Heart left ventricle (tissue), 13 donors: Measurements from ENCODE around the gene ZNF287.

Experiments
- CTCF ChIP-seq, 12 donors: fragments of 200-600 bp; sonication (generic) in 4 of 12; IDR thresholded peaks; one replicate each; pipeline versions ENCODE4 v1.5.0 to v1.8.0; 2018 to 2022; ENCODE audit warnings: antibody characterized with exemption in 12 of 12, mild to moderate bottlenecking in 5 of 12
- POLR2A ChIP-seq, 2 donors: fragments of 450-650 bp; IDR thresholded peaks; one replicate each; pipeline ENCODE4 v1.6.1; 2017; ENCODE audit warnings: antibody characterized with exemption in 2 of 2, mild to moderate bottlenecking in 2 of 2, moderate library complexity in 2 of 2
- donor health status: ischemic (EF 13 %, LVEDD 7.1; RV severe dilation, severe dysfunction).
- donor health status: DM: no; HTN: yes; CAD: no.
- donor health status: DM: no; HTN: no; CAD: no.
- donor health status: ischemic (EF 25% LVEDD 6.9; RV normal size, moderate dysfunction).
- donor health status: ischemic (EF 25% LVEDD 5.7; RV mildly dilated, moderate dysfunction).
- donor health status: ischemic (EF 35%, LVEDD 5.7; RV mildly dilated, moderate dysfunction).
- donor health status: nonischemic (EF 11% LVEDD 7.7; RV severe dilation, severe dysfunction).
- donor health status: DM: yes; HTN: yes; CAD: no.
- donor health status: PGD.
- donor health status: ischemic (EF 29% LVEDD 5.4; RV normal size, mild dysfunction).
- donor health status: nonischemic (EF 23%, LVEDD 6.1; RV moderate dilation, normal function).

GRCh38 chr17:16537130-16537458, 31.9 kb downstream of the ZNF287 start:
- TF ChIP-seq CTCF (IDR thresholded peaks at IDR 0.05) (no peak), POLR2A (IDR thresholded peaks at IDR 0.05) (no peak)
